ENCODE data around the gene IL1R1.
"Not testable (repeated sequence)": the region's sequence is repeated elsewhere in the genome, so short reads cannot be mapped to it uniquely, and the experiment has no call there.

IL1R1 gene

DNA sequence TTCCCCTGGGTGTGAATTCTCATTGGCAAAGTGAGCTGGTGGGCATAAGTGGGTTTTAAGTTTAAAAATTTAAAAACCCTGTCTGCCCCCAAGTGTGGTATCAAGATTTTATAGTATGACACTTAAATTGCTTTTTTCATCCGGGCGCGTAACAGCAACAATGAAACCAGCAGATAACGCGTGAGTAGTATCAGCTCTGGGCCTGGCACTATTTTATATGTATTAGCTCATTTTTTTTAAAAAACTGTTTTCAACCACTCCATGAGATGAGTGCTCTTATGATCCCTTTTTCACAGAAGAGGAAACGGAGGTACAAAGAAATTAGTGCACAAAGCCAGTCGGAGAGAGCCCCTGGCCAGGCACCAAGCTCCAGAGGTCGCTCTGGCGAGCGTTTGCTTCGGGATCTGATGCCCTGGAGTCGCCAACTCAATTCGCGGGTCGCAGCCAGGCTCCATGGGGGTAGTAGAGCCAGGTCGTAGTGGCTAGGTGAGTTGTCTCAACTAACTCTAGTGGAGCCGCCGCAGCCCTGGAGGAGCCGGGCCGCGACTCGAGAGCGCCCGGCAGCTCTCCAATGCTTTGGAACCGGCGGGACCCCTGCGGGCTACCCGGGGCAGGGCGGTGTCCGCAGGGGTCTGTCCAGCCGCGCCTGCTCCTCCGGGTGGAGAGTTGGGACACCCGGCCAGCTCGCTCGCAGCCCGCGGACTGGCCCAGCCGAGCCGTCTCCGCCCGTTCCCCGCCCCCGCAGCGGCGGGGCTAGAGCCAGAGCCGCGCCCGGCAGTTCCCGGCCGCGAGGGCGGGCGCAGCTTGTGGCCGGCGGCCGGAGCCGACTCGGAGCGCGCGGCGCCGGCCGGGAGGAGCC is at the start of gene IL1R1:
Gene IL1R1, plus strand, starts transcription at position 777 of the 859 bp plus-strand sequence. CDS start 14,979 bp downstream, outside the sequence.
- no peak for DNase-seq (ENCODE audit: low spot score)

DNA sequence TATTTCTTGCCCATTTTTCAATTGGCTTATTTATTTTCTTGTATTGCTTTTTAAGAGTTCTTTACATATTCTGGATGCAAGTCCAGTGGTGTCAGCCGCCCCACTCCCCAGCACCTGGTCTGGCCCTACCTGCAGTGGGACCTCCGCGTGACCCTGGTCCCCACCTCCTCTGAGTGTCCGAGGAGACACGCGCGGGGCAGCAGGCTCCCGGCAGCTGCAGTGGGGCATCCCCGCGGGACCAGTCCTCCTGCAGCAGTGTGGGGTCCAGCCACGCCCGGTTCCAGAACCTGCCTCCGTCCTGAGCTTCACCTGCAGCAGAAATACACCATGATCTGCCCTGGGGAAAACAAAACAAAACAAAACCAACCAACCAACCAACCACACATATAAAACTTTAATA is 48.9 kb upstream of the IL1R1 start:
- no peak for DNase-seq (ENCODE audit: low spot score)

GRCh38 chr2:102094917-102095316 is 47.6 kb upstream of the IL1R1 start:
- no peak for DNase-seq (ENCODE audit: low spot score)

DNA sequence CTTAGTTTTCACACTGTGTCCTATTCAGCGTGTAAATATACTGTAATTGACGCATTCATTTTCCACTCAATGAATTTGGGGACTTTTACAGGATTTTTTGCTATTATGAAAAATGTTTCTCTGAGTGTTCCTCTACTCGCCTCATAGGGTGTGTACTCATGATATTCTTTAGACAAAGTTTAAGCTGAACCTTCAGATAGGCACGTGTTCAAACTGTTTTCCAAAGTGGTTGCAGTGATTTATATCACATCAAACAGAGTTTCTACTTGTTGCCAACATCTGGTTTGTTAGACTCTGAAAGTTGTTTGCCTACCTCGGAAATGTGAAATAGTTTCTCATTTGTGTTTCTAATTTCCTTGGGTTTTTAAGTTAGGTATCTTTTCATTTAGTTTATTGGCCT is 46.4 kb upstream of the IL1R1 start:
- no peak for DNase-seq (ENCODE audit: low spot score)

GRCh38 chr2:102098756-102099155 is 43.8 kb upstream of the IL1R1 start:
- no peak for DNase-seq (ENCODE audit: low spot score)

- no peak for DNase-seq (ENCODE audit: low spot score)
Observed at GRCh38 chr2:102099536-102100298, 42.8 kb upstream of the IL1R1 start.

- no peak for DNase-seq (ENCODE audit: low spot score)
Observed at GRCh38 chr2:102100371-102101096, 42.0 kb upstream of the IL1R1 start.

DNA sequence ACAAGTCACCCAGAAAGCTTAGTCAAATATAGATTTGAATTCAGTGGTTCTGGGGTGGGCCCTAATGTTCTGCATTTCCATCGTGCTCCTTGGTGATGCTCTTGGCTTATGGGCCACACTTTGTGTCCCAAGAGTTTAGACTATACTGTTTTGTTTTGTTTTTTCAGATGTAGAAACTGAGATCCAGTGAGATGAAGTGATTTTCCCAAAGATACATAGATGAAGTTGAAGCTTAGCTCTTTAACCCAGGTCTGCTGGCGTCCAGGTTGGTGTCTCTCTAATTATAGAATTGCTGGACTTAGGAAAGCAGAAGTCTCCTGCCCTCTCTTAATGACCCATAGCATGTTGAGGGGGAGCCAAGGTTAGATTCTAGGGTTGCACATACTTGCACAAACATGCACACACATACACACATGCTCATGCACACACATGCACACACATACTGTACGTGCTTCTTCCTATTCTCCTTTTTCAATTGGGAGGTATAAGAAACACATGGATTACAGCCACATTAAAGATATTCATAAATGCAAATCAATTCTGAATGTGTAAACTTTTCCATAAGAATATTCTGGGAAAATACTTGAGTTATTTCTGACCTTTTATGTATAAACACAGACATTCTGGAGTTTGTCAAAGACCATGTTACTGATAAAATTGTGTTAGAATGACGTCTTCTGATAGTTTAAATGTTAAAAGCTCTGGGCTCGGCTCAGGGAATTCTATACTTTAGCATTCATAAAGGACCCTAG is 41.3 kb upstream of the IL1R1 start:
- no peak for DNase-seq (ENCODE audit: low spot score)

GRCh38 chr2:102101849-102102635 is 40.5 kb upstream of the IL1R1 start:
- DNase-seq (ENCODE audit: low spot score): no peak

- not testable (repeated sequence) for DNase-seq (ENCODE audit: low spot score)
Observed at GRCh38 chr2:102102636-102102948, 40.0 kb upstream of the IL1R1 start.

- DNase-seq (ENCODE audit: low spot score): no peak
Observed at GRCh38 chr2:102103284-102103683, 39.3 kb upstream of the IL1R1 start.

GRCh38 chr2:102103992-102104871 is 38.3 kb upstream of the IL1R1 start:
- DNase-seq (ENCODE audit: low spot score): peak; percentile 8

DNA sequence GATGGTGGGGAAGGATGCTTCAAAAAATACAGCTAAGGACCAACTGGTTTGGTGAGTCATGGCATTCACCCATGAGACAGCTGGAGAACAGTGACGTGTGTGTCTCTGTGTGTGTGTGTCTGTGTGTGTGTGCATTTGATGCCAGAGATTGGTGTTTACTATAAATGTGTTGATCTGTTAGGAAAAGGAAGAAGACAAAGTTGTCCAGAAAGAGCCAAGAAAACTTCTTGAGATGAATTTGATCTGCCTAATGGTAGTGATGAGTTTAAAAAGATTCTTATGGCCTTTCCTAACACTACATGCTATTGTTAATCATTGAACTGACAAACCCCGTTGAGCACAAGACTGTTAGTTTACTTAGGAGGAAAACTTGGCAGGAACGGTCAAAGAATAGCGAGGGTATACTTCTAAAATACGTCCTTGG is 36.4 kb upstream of the IL1R1 start:
- no peak for DNase-seq (ENCODE audit: low spot score)

DNA sequence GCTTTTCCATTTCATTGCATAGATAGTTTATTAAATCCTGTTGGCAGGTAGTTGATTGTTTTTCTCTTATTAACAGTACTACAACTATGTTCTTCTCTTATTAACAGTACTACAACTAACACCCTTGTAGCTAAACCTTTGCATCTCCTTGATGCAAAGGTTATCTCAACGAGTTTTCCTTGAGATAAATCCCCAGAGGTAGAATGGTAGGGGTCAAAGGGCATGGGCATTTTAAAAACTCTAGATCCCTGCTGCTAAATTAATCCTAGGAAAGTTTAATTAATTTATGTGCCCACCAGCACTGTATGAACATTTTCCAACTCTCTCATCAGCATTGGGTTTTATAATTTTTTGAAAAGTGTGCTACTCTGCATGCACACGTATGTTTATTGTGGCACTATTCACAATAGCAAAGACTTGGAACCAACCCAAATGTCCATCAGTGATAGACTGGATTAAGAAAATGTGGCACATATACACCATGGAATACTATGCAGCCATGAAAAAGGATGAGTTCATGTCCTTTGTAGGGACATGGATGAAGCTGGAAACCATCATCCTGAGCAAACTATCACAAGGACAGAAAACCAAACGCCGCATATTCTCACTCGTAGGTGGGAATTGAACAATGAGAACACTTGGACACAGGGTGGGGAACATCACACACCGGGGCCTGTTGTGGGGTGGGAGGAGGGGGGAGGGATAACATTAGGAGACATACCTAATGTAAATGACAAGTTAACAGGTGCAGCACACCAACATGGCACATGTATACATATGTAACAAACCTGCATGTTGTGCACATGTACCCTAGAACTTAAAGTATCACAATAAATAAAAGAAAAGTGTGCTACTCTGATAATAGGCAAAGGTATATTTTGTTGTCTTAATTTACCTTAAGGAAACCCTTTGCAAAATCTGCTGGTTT is 35.5 kb upstream of the IL1R1 start:
- not testable (repeated sequence) for DNase-seq (ENCODE audit: low spot score)

DNA sequence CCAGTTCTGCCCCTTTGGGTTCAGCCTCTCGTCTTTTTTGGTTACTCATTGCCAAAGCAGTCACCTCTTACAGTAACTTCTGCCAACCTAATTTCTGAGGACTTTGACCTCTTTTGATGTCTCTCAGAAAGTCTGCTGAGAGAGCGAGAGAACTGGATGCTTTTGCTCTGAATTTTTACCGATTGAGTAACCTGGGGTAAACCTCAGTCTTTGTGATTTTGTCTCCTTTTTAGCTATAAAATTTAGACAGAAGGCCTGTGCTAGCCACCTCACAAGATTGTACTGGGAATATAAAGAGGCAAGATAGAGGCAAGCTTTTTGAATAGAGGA is 34.8 kb upstream of the IL1R1 start:
- DNase-seq (ENCODE audit: low spot score): no peak

DNA sequence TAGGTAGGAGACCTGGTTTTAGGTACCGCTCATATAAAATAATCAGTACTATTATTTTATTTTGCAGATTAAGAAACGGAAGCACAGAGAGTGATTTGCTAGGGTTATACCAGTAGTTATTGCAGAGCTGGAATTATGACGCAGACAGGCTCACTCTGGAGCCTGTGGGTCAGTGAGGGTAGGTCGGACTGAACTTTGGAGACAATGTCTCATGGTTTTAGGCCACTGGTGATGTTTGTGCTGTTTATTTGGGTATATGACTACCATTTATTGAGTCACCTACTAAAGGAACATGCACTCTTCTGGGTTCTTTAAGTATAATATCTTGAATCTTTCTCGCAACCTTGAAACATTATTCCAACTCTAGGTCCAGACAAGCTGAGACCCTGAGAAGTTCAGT is 33.5 kb upstream of the IL1R1 start:
- no peak for DNase-seq (ENCODE audit: low spot score)

DNA sequence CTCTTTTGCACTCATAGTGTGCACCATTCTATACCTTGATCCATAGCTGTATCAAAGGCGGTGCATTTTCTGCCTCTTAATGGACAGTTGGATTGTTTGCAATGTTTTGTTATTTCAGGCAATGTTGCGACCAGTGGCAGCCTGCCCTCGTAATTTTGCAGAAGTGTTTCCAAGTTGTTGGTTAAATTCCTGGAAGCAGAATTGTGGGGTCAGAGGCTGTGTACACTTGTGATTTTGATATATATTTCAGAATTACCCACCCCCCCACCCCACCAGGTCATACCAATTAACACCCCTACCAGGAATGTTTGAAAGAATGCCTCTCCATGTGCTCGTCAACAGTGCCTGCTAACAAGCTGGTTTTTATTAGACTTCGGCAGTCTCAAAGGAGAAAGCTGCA is 32.4 kb upstream of the IL1R1 start:
- DNase-seq (ENCODE audit: low spot score): no peak

DNA sequence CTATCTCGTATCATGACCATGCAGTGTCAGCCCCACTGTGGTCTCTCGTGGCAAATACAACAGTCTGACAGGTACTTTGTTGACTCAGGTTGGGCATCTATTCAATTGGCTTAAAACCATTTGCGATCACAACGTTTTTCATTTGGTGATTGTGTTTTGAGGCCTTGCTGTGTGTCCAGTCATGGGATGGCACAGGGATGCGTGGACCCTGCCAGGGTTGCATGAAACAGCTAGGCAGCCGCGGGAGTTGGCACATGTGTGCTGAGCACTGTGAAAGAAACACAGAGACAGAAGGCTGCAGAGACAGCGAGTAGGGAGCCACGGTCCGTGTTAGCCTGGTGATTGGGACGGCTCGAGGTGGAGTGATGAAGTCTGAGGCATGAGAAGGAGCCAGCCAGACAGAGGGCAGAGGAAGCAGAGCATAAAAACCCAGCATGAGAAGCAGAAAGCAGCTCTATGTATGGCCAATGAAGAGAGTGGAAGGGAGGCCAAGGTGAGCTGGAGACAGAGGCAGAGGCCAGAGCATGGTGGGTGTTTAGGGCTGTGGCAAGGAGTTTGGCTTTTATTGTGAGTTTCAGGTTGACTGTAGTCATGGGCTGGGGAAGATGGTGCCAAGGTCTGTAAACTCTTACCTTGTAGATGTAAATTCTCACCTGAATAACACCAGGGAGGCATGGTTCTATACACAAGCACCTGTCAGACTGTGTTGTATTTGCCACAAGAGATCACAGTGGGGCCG is 31.8 kb upstream of the IL1R1 start:
- DNase-seq (ENCODE audit: low spot score): no peak

Measured in CD4-positive, alpha-beta T cell treated with Interleukin-6 at 100 ng/mL for 8 hours (primary cell).